HG03280 (cell line): ENCODE results near the gene SPP2.

Experiments
- ATAC-seq: cut with Tn5 transposase; IDR thresholded peaks from one replicate; pipeline ENCODE4 v1.9.1; 2021; ENCODE audit warnings: mild to moderate bottlenecking, moderate library complexity; ENCODE audit not compliant: unreplicated experiment

The SPP2 gene

DNA sequence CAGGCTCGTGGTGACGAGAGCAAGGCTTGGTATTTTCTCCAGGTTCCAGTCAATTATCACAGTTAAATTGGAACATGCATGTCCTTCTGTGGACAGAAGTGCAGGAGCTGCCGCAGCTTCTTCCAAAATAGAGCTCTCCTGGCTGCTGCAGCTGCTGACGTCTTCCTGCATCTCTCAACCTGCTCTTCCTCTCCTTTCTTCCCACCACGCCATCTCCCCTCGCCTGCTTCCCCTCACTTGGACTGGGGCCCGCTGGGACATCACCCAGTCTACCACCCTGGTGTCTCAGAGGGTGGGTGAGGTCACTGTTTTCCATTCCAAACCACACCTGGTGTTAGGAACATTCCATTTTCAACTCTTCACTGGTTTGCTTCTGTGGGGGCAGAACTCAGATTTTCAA lies 41.4 kb downstream of the SPP2 start:
- ATAC-seq, result no peak

DNA sequence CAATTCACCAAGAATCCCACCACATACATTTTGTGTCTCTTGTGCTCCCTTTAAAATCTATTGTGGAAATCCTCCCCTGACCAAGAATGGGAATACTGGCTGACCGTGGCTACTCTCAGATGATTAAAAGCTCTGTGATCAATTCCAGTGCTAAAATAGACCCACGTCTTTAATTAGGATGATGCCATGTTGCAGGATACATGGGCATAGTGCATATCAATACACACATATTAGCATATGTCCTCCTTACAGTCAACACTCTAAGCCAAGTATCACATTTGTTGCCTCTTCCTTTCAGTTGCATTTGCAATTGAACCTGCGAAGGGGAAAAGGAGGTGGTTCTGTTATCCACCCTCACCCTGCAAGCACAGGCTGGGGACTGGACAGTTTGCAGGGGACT lies 41.8 kb downstream of the SPP2 start:
- no peak for ATAC-seq

DNA sequence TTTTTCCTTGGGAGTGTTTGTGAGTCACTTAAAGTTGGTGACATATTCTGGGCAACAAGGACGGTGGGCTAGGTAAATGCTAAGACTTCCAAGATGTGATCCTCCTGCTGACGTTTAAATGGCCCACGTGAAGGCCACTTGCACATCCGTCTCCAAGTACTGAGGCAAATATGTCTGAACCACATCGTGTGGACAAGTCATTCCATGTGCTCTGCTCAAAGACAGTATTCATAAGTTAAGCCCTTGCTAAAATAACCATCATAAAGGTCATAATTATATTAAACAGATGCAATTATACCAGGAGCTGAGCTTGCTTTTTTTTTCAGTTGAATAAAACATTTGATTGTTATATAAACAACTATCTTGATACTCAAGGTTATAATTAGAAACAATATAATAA lies 44.8 kb downstream of the SPP2 start:
- ATAC-seq, result no peak

DNA sequence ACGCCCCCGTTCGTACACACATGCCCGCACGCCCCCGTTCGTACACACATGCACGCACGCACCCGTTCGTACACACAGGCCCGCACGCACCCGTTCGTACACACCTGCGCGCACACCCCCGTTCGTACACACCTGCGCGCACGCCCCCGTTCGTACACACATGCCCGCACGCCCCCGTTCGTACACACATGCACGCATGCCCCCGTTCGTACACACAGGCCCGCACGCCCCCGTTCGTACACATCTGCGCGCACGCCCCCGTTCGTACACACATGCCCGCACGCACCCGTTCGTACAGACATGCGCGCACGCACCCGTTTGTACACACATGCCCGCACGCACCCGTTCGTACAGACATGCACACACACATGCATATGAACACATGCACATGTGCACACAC lies 45.7 kb downstream of the SPP2 start:
- no peak for ATAC-seq

DNA sequence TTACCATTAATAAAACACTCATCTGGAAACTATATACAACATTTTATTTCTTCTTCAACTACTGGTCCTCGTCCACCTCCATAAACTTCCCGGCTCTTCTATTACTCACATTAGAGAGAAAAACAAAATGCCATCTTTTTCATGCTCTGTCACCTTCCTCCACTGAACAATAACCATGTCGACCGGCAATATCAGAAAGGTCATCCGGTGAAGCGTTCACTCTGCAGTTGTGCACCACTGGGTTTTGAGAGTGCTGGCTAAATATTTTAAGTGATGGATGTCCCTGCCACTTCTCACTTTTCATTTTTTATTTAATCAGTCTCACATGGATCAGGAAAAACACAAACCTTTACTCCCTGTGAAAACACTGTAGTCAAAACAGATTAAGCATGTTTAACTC lies 48.2 kb downstream of the SPP2 start:
- ATAC-seq, result no peak

DNA sequence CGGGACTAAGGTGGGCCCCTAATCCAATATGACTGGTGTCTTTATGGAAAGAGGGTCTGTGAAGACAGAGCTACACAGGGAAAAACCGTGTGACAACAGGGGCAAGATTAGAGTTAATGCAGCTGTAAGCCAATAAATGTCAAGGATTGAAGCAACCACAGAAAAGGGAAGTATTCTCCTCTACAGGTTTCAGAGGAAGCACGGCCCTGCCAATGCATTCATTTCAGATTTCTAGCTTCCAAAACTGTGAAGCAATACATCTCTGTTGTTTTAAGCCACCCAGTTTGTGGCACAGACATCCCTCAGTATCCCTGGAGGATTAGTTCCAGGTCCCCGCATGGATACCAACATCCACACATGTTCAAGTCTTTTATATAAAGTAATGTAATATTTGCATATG lies 48.8 kb downstream of the SPP2 start:
- ATAC-seq, result no peak

DNA sequence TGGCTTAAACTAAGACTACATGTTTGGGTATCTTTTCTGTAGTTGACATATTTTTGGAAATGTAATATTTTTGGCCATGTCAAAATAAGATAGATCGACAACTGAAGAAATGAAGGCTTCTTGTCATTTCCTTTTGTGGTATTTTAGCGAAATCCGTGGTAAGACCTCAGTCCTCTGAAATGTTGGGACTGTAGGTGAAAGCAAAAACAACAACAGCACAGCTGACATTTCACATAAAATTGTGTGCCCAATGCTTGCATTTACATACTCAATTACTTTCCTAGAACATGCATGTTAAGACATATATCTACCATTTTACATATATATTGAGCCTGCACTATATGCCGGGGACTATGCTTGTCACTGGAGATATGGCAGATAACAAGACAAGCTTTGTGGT lies 50.2 kb downstream of the SPP2 start:
- no peak for ATAC-seq

DNA sequence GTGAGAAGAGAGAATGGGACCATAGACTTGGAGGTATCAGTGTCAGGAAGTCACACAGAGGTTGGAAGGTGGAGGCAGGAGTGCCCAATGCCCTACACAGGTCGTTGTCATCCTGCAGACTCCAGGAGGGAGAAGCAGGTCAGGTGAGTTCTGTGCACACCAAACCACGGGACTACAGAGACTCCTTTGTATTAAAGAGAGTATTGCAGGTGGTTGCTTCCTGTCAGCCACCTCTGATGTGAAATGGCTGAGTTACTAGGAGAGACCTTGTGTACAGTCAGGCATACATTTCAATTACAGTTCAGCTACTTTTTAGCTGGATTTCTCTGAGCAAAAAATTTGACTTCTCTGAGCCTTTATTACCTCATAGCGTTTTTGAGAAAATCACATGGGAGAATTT lies 51.6 kb downstream of the SPP2 start:
- ATAC-seq, result no peak

DNA sequence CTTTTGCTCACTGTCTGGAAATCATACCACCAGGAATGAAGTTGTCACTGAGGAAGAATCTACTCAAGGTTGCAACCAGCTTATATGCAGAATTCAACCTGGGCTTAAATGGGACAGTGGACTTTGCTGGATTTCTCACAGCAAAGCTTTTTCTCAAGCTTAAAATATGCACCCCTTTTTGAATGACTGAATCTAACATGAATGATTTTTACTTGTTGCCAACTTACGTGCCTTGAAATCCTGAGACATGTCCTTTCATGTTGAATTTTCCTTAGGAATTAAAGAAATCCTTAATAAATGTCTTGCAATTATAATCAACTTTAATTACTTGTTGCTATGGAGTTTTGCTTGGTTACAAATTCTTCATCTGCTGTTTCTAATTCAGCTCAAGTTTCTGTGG lies 57.4 kb downstream of the SPP2 start:
- ATAC-seq, result no peak

DNA sequence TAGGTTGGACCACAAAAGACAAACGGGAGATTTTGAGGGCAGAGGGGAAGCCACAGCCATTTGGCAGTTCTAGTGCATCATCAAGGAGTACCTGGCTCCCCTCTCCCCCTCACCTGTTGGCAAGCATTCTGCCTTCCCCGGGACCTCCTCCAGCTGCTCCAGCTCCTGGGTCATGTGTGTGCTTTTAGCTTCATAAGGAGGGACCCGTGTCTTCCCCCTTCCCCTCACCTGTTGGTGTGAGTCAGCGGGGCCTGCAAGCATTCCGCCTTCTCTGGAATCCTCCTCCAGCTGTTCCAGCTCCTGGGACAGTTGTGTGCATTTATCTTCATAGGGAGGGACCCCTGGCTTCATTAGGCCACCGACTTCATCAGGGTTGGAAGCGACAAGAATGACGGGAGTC lies 58.8 kb downstream of the SPP2 start:
- ATAC-seq, result no peak

DNA sequence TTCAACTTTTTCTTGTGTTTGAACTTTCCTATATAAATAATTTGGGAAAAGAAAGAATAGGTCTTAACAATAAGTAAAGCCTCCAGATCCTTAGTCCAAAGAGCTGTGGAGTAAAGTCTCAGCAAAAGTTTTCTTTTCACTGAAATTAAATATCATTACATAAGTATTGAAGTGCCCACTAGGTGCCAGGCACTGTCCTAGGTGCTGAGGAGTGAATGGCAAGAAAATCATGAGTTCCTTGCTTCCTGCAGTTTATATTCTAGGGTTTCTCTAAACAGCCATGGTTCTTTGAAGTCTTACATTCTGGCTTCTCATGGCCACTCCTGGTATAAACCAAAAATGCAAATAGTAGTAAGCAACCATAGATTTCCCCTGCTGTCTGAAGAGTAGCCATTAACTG lies 59.7 kb downstream of the SPP2 start:
- ATAC-seq, result no peak

DNA sequence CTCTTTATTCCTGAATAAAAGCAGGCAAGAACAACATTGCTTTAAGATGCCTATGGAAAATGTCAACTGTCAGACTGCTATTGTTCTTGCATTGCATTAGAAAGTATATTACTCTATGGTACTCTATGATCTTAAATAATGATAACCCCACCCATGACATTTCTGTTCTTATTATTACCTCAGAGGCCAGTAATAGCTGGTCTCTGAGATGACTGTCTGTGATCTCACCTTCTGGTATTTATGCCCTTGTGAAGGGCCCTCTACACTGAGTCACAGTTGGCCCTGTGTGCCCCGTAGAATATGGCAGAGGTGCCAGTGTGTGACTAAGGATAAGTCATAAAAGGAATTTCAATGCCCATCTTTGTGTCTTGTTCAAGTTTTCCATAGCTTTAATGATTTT lies 61.0 kb downstream of the SPP2 start:
- no peak for ATAC-seq

DNA sequence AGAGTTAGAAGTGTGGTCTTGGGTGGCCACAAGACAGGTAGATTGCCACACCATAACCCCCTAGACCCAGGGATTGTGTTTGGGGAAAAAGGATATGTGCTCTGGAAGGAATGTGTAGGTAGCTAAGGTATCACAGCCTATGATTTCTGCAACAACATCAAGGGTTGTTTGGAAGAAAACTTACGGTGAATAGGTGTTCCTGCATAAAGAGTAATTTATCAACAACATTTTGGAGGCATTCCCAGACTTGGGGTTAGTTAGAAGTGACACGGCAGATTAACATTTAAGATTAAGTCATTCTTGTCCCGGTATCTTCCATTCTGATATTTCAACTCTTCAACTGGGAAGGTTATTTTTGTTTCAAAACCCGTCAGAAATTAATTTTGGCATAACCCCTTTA lies 65.5 kb downstream of the SPP2 start:
- ATAC-seq, result no peak

DNA sequence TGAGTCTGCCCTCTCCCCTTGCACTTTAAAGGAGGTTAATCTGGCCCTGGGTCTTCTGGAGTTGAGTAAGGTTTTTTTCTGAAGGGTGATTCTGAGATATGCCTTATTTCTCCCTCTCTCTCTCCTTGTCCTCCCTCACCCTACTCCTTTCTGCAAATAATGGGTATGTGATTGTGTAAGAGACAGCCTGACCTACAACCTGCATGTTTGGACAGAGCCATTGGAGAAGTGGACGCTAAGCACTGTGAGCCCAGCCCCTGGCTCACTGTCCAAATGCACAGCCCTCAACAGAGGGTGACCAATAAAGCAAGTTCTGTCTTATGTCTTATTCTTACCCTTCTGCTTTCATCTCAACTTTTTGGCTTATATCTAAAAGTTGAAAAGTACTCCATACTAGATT lies 71.5 kb downstream of the SPP2 start:
- ATAC-seq, result no peak

DNA sequence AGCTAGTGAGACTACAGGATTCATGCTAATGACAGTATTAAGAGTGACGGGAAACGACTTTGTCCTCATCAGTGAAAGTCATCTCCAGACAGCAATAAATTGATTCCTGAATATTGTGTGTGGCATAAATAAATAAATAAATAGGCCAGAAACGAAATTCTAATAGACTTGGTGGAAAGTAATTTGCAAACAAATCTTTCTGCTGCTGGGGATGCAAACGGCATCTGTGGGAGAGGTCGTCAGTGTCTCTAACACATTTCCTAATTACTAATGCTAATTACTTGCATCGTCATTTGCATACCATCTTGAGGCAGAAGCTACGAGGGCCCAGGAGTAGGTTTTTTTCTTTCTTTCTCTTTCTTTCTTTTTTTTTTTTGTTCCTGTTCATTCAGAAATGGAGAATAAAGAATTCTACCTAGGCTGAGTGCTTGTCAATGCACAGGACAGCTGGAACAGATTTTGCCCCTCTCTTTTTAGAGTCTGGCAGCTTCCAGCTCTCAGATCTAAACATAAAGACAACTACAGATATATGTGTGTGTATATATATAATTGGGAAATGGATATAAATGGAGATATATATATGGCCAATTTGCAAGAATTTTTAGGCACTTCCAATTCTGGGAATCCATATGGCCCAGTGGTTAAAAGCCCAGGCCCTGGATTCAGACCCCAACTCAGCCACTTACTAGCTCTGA lies 75.1 kb downstream of the SPP2 start:
- no peak for ATAC-seq

DNA sequence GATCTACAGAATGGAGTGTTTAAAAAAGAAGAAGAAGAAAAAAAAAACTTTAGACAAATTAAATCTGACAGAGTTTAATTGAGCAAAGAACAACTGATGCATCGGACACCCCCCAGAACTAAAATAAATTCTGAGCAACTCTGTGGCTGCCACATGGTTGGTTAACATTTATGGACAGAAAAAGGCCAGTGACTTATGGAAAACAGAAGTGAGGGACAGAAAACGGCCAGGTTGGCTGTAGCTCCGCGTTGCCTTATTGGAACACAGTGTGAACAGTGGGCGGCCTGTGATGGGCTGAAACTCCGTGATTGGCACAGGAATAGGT lies 75.6 kb downstream of the SPP2 start:
- ATAC-seq, result no peak
